GM18505 (cell line): Measurements from ENCODE around the gene HS3ST2.
"Not testable (repeated sequence)": the region's sequence is repeated elsewhere in the genome, so short reads cannot be mapped to it uniquely, and the experiment has no call there.

Source experiments
- ATAC-seq: cut with Tn5 transposase; IDR thresholded peaks from one replicate; pipeline ENCODE4 v1.9.1; 2021; ENCODE audit not compliant: unreplicated experiment
- POLR2A ChIP-seq: IDR thresholded peaks from 4 replicates; pipeline ENCODE4 v1.6.1; 2011; ENCODE audit warnings: borderline replicate concordance; ENCODE audit not compliant: insufficient read depth, insufficient read length; ENCODE audit errors: extremely low read depth

The HS3ST2 gene

GRCh38 chr16:22871861-22872260 lies 57.9 kb downstream of the HS3ST2 start:
- TF ChIP-seq POLR2A = no peak
- ATAC-seq = no peak

GRCh38 chr16:22874394-22874793 lies 60.4 kb downstream of the HS3ST2 start:
- no peak for ATAC-seq
- no peak for TF ChIP-seq POLR2A

- ATAC-seq = no peak
These were observed 65.0 kb downstream of the HS3ST2 start for GRCh38 chr16:22878955-22879354.

GRCh38 chr16:22879466-22879865 lies 65.5 kb downstream of the HS3ST2 start:
- TF ChIP-seq POLR2A = no peak
- ATAC-seq = no peak

More at GRCh38 chr16:22878955-22879354, 65.0 kb downstream of the HS3ST2 start:
- no peak for TF ChIP-seq POLR2A

GRCh38 chr16:22882981-22883380 lies 69.0 kb downstream of the HS3ST2 start:
- ATAC-seq = no peak
- TF ChIP-seq POLR2A = no peak

GRCh38 chr16:22885951-22886350 lies 72.0 kb downstream of the HS3ST2 start:
- no peak for ATAC-seq
- no peak for TF ChIP-seq POLR2A

GRCh38 chr16:22886927-22887326 lies 73.0 kb downstream of the HS3ST2 start:
- no peak for ATAC-seq
- no peak for TF ChIP-seq POLR2A

GRCh38 chr16:22887445-22887844 lies 73.5 kb downstream of the HS3ST2 start:
- TF ChIP-seq POLR2A = no peak
- no peak for ATAC-seq

GRCh38 chr16:22888791-22889190 lies 74.8 kb downstream of the HS3ST2 start:
- no peak for TF ChIP-seq POLR2A
- no peak for ATAC-seq

GRCh38 chr16:22890976-22891375 lies 77.0 kb downstream of the HS3ST2 start:
- ATAC-seq = no peak

GRCh38 chr16:22897184-22897583 lies 83.2 kb downstream of the HS3ST2 start:
- no peak for ATAC-seq
- no peak for TF ChIP-seq POLR2A

More at GRCh38 chr16:22890976-22891375, 77.0 kb downstream of the HS3ST2 start:
- TF ChIP-seq POLR2A = no peak

GRCh38 chr16:22898131-22898530 lies 84.2 kb downstream of the HS3ST2 start:
- ATAC-seq = no peak
- no peak for TF ChIP-seq POLR2A

GRCh38 chr16:22898874-22899348 lies 84.9 kb downstream of the HS3ST2 start:
- no peak for TF ChIP-seq POLR2A
- ATAC-seq = no peak

GRCh38 chr16:22899567-22899966 lies 85.6 kb downstream of the HS3ST2 start:
- ATAC-seq = not testable (repeated sequence)

- ATAC-seq = no peak
- TF ChIP-seq POLR2A = no peak
These were observed 86.9 kb downstream of the HS3ST2 start for GRCh38 chr16:22900863-22901262.

- no peak for ATAC-seq
- no peak for TF ChIP-seq POLR2A
These were observed 87.6 kb downstream of the HS3ST2 start for GRCh38 chr16:22901563-22901962.

GRCh38 chr16:22903716-22904115 lies 89.8 kb downstream of the HS3ST2 start:
- no peak for TF ChIP-seq POLR2A
- no peak for ATAC-seq
